GM18498 (cell line): Measurements from ENCODE around the gene TRIM60.
"Not testable (repeated sequence)": the region's sequence is repeated elsewhere in the genome, so short reads cannot be mapped to it uniquely, and the experiment has no call there.

Source experiments
- ATAC-seq: cut with Tn5 transposase; IDR thresholded peaks from one replicate; pipeline ENCODE4 v1.9.1; 2021; ENCODE audit warnings: mild to moderate bottlenecking, moderate library complexity; ENCODE audit not compliant: unreplicated experiment

The TRIM60 gene

GRCh38 chr4:165031436-165032211, at the start of gene TRIM60:
TRIM60 (plus strand) TSS chr4:165031999; CDS start chr4:165040073, 8,074 bp downstream.
- no peak for ATAC-seq

GRCh38 chr4:164989471-164989870, 42.3 kb upstream of the TRIM60 start:
- ATAC-seq: no peak

GRCh38 chr4:164990786-164991185, 41.0 kb upstream of the TRIM60 start:
- ATAC-seq: not testable (repeated sequence)

GRCh38 chr4:164996123-164996522, 35.7 kb upstream of the TRIM60 start:
- ATAC-seq: not testable (repeated sequence)

- peak; percentile 45 for ATAC-seq
Observed at GRCh38 chr4:164997324-164997723, 34.5 kb upstream of the TRIM60 start.

GRCh38 chr4:164997941-164998340, 33.9 kb upstream of the TRIM60 start:
- no peak for ATAC-seq

GRCh38 chr4:164998526-164999080, 33.2 kb upstream of the TRIM60 start:
- ATAC-seq: not testable (repeated sequence)

- not testable (repeated sequence) for ATAC-seq
Observed at GRCh38 chr4:165001957-165002356, 29.8 kb upstream of the TRIM60 start.

GRCh38 chr4:165005352-165005925, 26.4 kb upstream of the TRIM60 start:
- no peak for ATAC-seq

GRCh38 chr4:165006456-165006855, 25.3 kb upstream of the TRIM60 start:
- no peak for ATAC-seq

- no peak for ATAC-seq
Observed at GRCh38 chr4:165006886-165007285, 24.9 kb upstream of the TRIM60 start.

GRCh38 chr4:165009493-165010227, 22.1 kb upstream of the TRIM60 start:
- ATAC-seq: no peak

GRCh38 chr4:165010487-165010886, 21.3 kb upstream of the TRIM60 start:
- no peak for ATAC-seq

GRCh38 chr4:165010991-165011390, 20.8 kb upstream of the TRIM60 start:
- no peak for ATAC-seq

GRCh38 chr4:165011403-165011802, 20.4 kb upstream of the TRIM60 start:
- no peak for ATAC-seq

GRCh38 chr4:165013691-165014090, 18.1 kb upstream of the TRIM60 start:
- ATAC-seq: no peak

- ATAC-seq: peak; percentile 56
Observed at GRCh38 chr4:165016971-165017370, 14.8 kb upstream of the TRIM60 start.

GRCh38 chr4:165019995-165020394, 11.8 kb upstream of the TRIM60 start:
- not testable (repeated sequence) for ATAC-seq

GRCh38 chr4:165025782-165026181, 6.0 kb upstream of the TRIM60 start:
- ATAC-seq: not testable (repeated sequence)

GRCh38 chr4:165027762-165028402, 3.9 kb upstream of the TRIM60 start:
- no peak for ATAC-seq

- no peak for ATAC-seq
Observed at GRCh38 chr4:165048170-165048569, 16.4 kb downstream of the TRIM60 start.
